B cell (primary cell): ENCODE data around the gene FLNB. TPM values are rescaled to one million over a fixed set of nuclear protein-coding genes. Genes with fewer than 3 reads are reported as not detected.
A peak's percentile ranks its signal among the peaks of the same experiment; 100 is the strongest.

Experiments used
- ATAC-seq: fragments of 200-7000 bp; cut with Tn5 transposase; one replicate; pipeline ENCODE4 v1.10.0; 2021; ENCODE audit warnings: low read depth, mild to moderate bottlenecking, moderate number of reproducible peaks, moderate library complexity
- CTCF ChIA-PET: fragments of 350-600 bp; sonication (Branson Sonifier 250); formaldehyde crosslinking; loops from one replicate; lab custom pipeline; 2021; ENCODE audit warnings: antibody characterized with exemption, inconsistent platforms; lab: Charles Lee
- POLR2A ChIA-PET: fragments of 350-600 bp; sonication (Branson Sonifier 250); formaldehyde crosslinking; loops from one replicate; lab custom pipeline; 2021; ENCODE audit warnings: antibody characterized with exemption; lab: Charles Lee
- DNase-seq: peaks from one replicate; pipeline ENCODE4 v3.0.0; 2013
- H2AFZ ChIP-seq: 2 replicates; pipeline ENCODE4 v1.6.1; 2012; ENCODE audit warnings: mild to moderate bottlenecking, low read depth, low read length; ENCODE audit not compliant: insufficient read depth, poor library complexity, severe bottlenecking
- H3K27ac ChIP-seq, 2 donors: 1 replicate in 1 of 2; 2 replicates in 1 of 2; pipeline ENCODE4 v1.5.1; 2012 to 2013; ENCODE audit warnings: low read length in 2 of 2, mild to moderate bottlenecking in 2 of 2, moderate library complexity in 1 of 2
- H3K27me3 ChIP-seq, 4 experiments: fragments of 200-600 bp in 1 of 4; sonication (generic) in 1 of 4; replicated peaks in 1 of 4; 1 replicate in 2 of 4; 2 replicates in 2 of 4; pipeline versions ENCODE4 v1.6.1 to v1.7.0; 2013 to 2016; ENCODE audit warnings: low read length in 3 of 4, mild to moderate bottlenecking in 2 of 4, mixed read lengths in 1 of 4, moderate library complexity in 1 of 4; ENCODE audit not compliant: insufficient read depth in 4 of 4, control insufficient read depth in 3 of 4; ENCODE audit errors: control extremely low read depth in 1 of 4
- H3K36me3 ChIP-seq, 2 experiments: replicated peaks in 1 of 2; 1 replicate in 1 of 2; 2 replicates in 1 of 2; pipeline versions ENCODE4 v1.6.1 to v1.7.1; 2013; ENCODE audit warnings: low read length in 1 of 2; ENCODE audit not compliant: insufficient read depth in 2 of 2, control insufficient read depth in 1 of 2; ENCODE audit errors: control extremely low read depth in 1 of 2, extremely low read depth in 1 of 2
- H3K4me1 ChIP-seq, 2 donors: fragments of 200-600 bp in 1 of 2; sonication (generic) in 1 of 2; 1 replicate in 1 of 2; 2 replicates in 1 of 2; pipeline versions ENCODE4 v1.5.1 to v1.6.1; 2013 to 2017; ENCODE audit warnings: low read length in 2 of 2; ENCODE audit not compliant: control insufficient read depth in 2 of 2, insufficient read depth in 2 of 2
- H3K4me2 ChIP-seq: replicated peaks from 2 replicates; pipeline ENCODE3; 2012; ENCODE audit warnings: mild to moderate bottlenecking, low read depth, low read length; ENCODE audit not compliant: poor library complexity, severe bottlenecking
- H3K4me3 ChIP-seq, 5 experiments: fragments of 200-600 bp in 1 of 5; sonication (generic) in 1 of 5; 1 replicate in 3 of 5; 2 replicates in 2 of 5; pipeline versions ENCODE4 v1.5.1 to v1.7.0; 2011 to 2016; ENCODE audit warnings: low read length in 4 of 5, mild to moderate bottlenecking in 4 of 5, low read depth in 2 of 5, control low read depth in 1 of 5, moderate library complexity in 1 of 5; ENCODE audit not compliant: insufficient read depth in 1 of 5; ENCODE audit errors: control extremely low read depth in 1 of 5, extremely low read depth in 1 of 5
- H3K79me2 ChIP-seq: fragments of 200-600 bp; sonication (generic); one replicate; pipeline ENCODE4 v1.6.0; 2016; ENCODE audit warnings: low read length; ENCODE audit not compliant: control insufficient read depth, insufficient read depth
- H3K9ac ChIP-seq: fragments of 200-600 bp; sonication (generic); 2 replicates; pipeline ENCODE4 v1.6.1; 2017; ENCODE audit warnings: mild to moderate bottlenecking, low read length, moderate library complexity
- H3K9me3 ChIP-seq, 3 donors: one replicate each; pipeline versions ENCODE4 v1.6.1 to v1.7.1; 2013; ENCODE audit warnings: low read length in 2 of 3; ENCODE audit not compliant: control insufficient read depth in 2 of 3, insufficient read depth in 1 of 3; ENCODE audit errors: control extremely low read depth in 1 of 3
- H4K20me1 ChIP-seq: 2 replicates; pipeline ENCODE4 v1.6.0; 2012; ENCODE audit warnings: mild to moderate bottlenecking, low read length; ENCODE audit not compliant: insufficient read depth, control insufficient read depth, poor library complexity, severe bottlenecking
- H3K27ac Mint-ChIP-seq: one replicate; pipeline ENCODE4 v1.8.0; 2021; ENCODE audit warnings: mixed read lengths
- H3K27me3 Mint-ChIP-seq: one replicate; pipeline ENCODE4 v1.8.0; 2021; ENCODE audit warnings: mixed read lengths
- H3K4me1 Mint-ChIP-seq: one replicate; pipeline ENCODE4 v1.8.0; 2021; ENCODE audit warnings: mixed read lengths
- H3K4me3 Mint-ChIP-seq: one replicate; pipeline ENCODE4 v1.8.0; 2021; ENCODE audit warnings: mixed read lengths
- H3K9me3 Mint-ChIP-seq: one replicate; pipeline ENCODE4 v1.8.0; 2022; ENCODE audit warnings: mixed read lengths; ENCODE audit not compliant: insufficient read depth
- CTCF ChIP-seq: fragments of 200-600 bp; IDR thresholded peaks from one replicate; pipeline ENCODE4 v1.8.0; 2022; ENCODE audit warnings: antibody characterized with exemption, mild to moderate bottlenecking
- EZH2 ChIP-seq: IDR thresholded peaks from 2 replicates; pipeline ENCODE4 v1.6.1; 2012; ENCODE audit warnings: borderline replicate concordance, low read depth, mild to moderate bottlenecking, moderate library complexity, low read length; ENCODE audit not compliant: insufficient read depth, poor library complexity, severe bottlenecking
- WGBS: methylation state at CpG from one replicate; pipeline ENCODE4 v1.1.5; 2013; ENCODE audit warnings: missing lambda C conversion rate; ENCODE audit not compliant: insufficient coverage; 5-methylcytosine and 5-hydroxymethylcytosine counted together
- intact Hi-C: fragments of 100-400 bp; cut with micrococcal nuclease; formaldehyde crosslinking; loops from one replicate; pipeline ENCODE4 v1.10.0; 2022
- polyA plus RNA-seq: library from polyadenylated mRNA; depleted of rRNA; stranded (reverse); fragments of >200 nt; gene quantifications from 2 replicates; pipeline ENCODE4 v1.2.3, GENCODE V29; 2012
- total RNA-seq, 2 donors: library from RNA; stranded (reverse); fragments of 120-200 nt in 1 of 2; gene quantifications; 1 replicate in 1 of 2; 2 replicates in 1 of 2; pipeline versions ENCODE4 v1.2.3 to v1.2.4, GENCODE V29; 2013 to 2022

Gene FLNB
- total and polyA plus RNA-seq, 2 donors (not counting 1 experiment from before 2014, with no cell fraction given) = 25.5 to 28.3 TPM

- no peaks in the 10 kb centered on the region for H3K9me3 ChIP-seq
- H4K20me1 ChIP-seq = no peaks in the 10 kb centered on the region
- H3K4me2 ChIP-seq = peak overlapping the region; percentile 52
- Mint-ChIP-seq H3K27ac (peak overlapping the region; percentile 95), H3K9me3 (no peaks in the 10 kb centered on the region), H3K4me1 (peaks cover 73% of the 10 kb centered on the region), H3K4me3 (peak overlapping the region; percentile 77), H3K27me3 (no peaks in the 10 kb centered on the region)
- intact Hi-C loops = loop anchor here (1.0 to 10.0 kb wide), 4 partner anchors 58 to 559 kb away; partner anchors contain the start of genes ABHD6, FLNB and PDE12
- H3K9ac ChIP-seq = peak overlapping the region; percentile 0
- peaks cover 0 to 11% of the 10 kb centered on the region in 2 experiments for H3K36me3 ChIP-seq
- no peaks in the 10 kb centered on the region for H3K79me2 ChIP-seq
- ChIA-PET POLR2A (no interaction called here), CTCF (interaction anchor here (1.2 to 2.3 kb wide), 4 partner anchors 19 to 190 kb away, joined by 4 to 9 read pairs (median 6); partner anchors contain the start of genes FLNB, HTD2 and RPP14)
- H3K4me3 ChIP-seq = peak overlapping the region in 1 of 5 experiments; percentile 1
- WGBS = 18% methylated on average over 11 of the region's 12 CpGs
- no peak overlapping the region for H2AFZ ChIP-seq
- peak; percentile 93 for ATAC-seq
- peaks cover 62 to 74% of the 10 kb centered on the region in 2 donors for H3K4me1 ChIP-seq
- H3K27ac ChIP-seq = peak overlapping the region; percentile 80 to 89
- TF ChIP-seq EZH2 = no peak
- no peak for TF ChIP-seq CTCF
- no peaks in the 10 kb centered on the region for H3K27me3 ChIP-seq
- peak; percentile 95 for DNase-seq
Observed at GRCh38 chr3:58116161-58116955, 108.1 kb downstream of the FLNB start.

- Mint-ChIP-seq H3K27me3 (no peaks in the 10 kb centered on the region), H3K4me1 (peaks cover 67% of the 10 kb centered on the region), H3K4me3 (peak overlapping the region; percentile 77), H3K27ac (peak overlapping the region; percentile 95), H3K9me3 (no peaks in the 10 kb centered on the region)
- Histone ChIP-seq H4K20me1 (no peaks in the 10 kb centered on the region), H3K9me3 (no peaks in the 10 kb centered on the region), H3K9ac (peak overlapping the region; percentile 0), H3K27ac (peak overlapping the region; percentile 80 to 89), H3K4me2 (peak overlapping the region; percentile 52), H2AFZ (no peak overlapping the region), H3K36me3 (peaks cover 0 to 11% of the 10 kb centered on the region in 2 experiments), H3K4me1 (peaks cover 56 to 68% of the 10 kb centered on the region in 2 donors), H3K27me3 (no peaks in the 10 kb centered on the region), H3K79me2 (no peaks in the 10 kb centered on the region), H3K4me3 (no peak overlapping the region)
- WGBS = no CpG with 5 or more reads among the region's 4 CpGs
- ATAC-seq = no peak
- DNase-seq = no peak
- ChIA-PET POLR2A (no interaction called here), CTCF (interaction anchor here (1.2 to 2.3 kb wide), 4 partner anchors 19 to 190 kb away, joined by 4 to 9 read pairs (median 6); partner anchors contain the start of genes FLNB, HTD2 and RPP14)
- TF ChIP-seq EZH2 = no peak
- no peak for TF ChIP-seq CTCF
- intact Hi-C loops = loop anchor here (1.0 to 10.0 kb wide), 4 partner anchors 58 to 560 kb away; partner anchors contain the start of genes ABHD6, FLNB and PDE12
Observed at GRCh38 chr3:58116985-58117384, 108.8 kb downstream of the FLNB start.
